NCI-H82 (cell line): ENCODE results near the gene VGLL3.
A peak's percentile ranks its signal among the peaks of the same experiment; 100 is the strongest.
"Not testable (repeated sequence)": the region's sequence is repeated elsewhere in the genome, so short reads cannot be mapped to it uniquely, and the experiment has no call there.

Source experiments
- DNase-seq: peaks from one replicate; lab custom pipeline; 2025; lab: John Stamatoyannopoulos, UW

Gene VGLL3, protein sequence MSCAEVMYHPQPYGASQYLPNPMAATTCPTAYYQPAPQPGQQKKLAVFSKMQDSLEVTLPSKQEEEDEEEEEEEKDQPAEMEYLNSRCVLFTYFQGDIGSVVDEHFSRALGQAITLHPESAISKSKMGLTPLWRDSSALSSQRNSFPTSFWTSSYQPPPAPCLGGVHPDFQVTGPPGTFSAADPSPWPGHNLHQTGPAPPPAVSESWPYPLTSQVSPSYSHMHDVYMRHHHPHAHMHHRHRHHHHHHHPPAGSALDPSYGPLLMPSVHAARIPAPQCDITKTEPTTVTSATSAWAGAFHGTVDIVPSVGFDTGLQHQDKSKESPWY

GRCh38 chr3:86990734-86991481, at the start of gene VGLL3:
Gene VGLL3 (minus strand): TSS chr3:86991149. CDS start chr3:86990743, 406 bp downstream.
- peak; percentile 34 for DNase-seq

DNA sequence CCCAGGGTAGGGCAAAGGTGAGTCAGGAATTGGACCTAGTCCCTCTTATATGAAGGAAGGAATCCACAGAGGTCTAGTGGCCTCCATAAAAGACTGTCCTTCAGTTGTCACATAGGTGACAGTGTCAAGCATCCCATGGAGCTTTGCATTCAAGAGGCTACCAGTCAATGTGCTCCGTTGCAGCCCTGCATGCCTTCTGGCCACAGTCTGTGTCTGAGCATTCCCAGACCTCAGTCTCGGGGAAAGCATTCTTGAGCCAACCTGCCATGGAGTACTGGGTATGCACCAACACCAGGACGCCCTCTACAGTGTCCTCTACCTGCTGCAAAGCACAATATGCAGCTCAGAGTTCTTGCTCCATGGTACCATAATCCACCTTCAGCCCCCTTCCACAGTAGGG, 46.7 kb upstream of the VGLL3 start:
- no peak for DNase-seq

GRCh38 chr3:87036671-87037070, 45.7 kb upstream of the VGLL3 start:
- no peak for DNase-seq

GRCh38 chr3:87035339-87035738, 44.4 kb upstream of the VGLL3 start:
- DNase-seq, result no peak

DNA sequence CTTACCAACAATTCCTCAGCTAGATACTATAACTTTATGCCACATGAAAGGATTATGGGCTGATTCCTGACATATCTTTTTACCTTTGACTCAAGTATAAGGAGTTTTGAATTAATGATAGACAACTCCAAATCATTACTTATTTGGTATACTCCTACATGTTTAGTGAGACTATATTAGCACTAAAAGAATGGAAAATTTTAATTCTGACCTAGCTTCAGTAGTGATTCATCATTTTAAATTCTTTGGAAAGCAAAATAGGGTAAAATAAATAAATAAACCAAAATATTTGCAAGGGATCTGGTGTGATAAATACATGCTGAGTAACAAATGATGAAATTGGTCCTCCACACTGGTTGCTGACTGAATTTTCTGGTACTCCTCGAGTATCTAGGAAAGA, 42.3 kb upstream of the VGLL3 start:
- DNase-seq, result no peak

DNA sequence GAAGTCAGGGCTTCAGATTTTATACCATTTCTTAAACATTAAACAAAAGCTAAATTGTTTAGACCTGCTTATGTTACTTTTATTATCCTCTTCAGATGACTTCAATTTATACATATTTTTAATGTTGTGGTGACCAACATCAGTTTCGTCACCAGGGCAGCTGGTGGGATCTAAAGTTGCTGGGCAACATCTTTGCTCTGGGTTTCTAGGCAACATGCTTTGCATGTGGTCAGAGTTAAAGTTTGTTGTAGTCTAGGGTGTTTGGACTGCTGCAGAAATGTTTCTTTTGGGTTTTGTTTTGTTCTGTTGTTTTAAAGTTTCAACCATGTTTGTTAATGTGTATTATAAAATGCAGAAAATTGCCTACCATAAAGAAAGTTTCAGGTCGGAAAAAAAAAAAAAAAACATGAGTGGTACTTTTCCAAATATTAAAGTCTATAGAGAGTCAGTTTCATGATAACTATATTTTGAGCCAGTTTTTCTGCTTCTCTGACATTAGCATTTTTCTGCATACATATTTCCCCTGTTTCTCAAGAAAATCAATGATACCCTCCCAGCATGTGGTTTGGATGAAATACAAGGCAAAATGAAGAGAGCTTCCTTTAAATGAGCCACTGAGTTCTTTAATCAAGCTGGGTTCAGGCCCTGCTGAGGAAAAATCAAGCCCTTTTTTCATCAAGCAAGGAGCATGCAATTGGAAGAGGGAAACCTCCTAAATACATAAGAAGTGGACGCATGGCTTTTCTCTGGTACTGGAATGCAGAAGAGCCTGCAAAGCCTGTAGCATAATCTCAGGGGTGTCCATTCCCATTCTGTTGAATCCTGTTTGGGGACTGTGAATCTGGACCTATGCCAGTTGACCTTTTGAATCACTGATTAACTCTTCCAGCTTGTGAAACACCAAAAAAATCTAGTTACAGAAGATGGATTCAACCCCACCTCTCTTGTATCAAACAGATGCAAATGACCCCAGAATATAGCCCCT, 35.0 kb upstream of the VGLL3 start:
- DNase-seq, result no peak

DNA sequence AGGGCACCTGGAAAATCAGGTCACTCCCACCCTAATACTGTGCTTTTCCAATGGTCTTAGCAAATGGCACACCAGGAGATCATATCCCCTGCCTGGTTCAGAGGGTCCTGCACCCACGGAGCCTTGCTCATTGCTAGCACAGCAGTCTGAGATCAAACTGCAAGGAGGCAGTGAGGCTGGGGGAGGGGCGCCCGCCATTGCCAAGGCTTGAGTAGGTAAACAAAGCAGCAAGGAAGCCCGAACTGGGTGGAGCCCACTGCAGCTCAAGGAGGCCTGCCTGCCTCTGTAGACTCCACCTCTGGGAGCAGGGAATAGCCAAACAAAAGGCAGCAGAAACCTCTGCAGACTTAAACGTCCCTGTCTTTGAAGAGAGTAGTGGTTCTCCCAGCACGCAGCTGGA, 26.4 kb upstream of the VGLL3 start:
- DNase-seq, result not testable (repeated sequence)

DNA sequence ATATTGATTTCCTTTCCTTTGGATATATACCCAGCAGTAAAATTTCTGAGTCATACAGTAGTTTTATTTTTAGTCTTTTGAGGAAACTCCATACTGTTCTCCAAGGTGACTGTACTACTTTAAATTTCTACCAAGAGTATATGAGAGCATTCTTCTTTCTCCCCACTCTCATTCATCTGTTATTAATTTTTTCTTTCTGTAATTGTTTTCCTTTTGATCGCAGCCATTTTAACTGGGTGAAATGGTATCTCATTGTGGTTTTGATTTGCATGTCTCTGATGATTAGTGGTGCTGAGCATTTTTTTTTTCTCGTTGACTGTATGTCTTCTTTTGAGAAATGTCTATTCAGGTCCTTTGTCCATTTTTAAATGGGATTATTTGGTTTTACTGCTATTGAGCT, 18.3 kb upstream of the VGLL3 start:
- no peak for DNase-seq

GRCh38 chr3:87006844-87007439, 16.0 kb upstream of the VGLL3 start:
- no peak for DNase-seq

- no peak for DNase-seq
These were observed 13.9 kb upstream of the VGLL3 start for GRCh38 chr3:87004883-87005282.

GRCh38 chr3:87002346-87002745, 11.4 kb upstream of the VGLL3 start:
- no peak for DNase-seq

GRCh38 chr3:87001473-87002098, 10.6 kb upstream of the VGLL3 start:
- no peak for DNase-seq

DNA sequence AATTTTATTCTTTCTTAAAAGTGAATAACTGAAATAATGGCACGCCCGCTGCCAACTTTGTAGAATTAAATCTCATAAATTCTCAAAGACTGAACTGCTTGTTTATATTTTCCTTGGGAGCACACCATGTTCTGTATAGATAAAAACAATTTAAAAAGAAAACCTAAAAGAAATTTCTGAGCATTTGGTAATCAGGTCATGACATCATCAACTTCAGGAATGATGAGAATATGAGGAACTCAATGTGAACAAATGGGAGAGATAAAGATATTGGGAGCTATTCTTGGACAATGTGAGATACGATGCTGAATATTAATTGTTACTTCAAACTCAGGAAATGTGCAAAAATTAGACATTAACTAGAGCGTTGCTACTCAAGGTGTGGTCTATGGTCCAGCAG, 10.0 kb upstream of the VGLL3 start:
- DNase-seq, result no peak

GRCh38 chr3:86998569-86998968, 7.6 kb upstream of the VGLL3 start:
- DNase-seq, result no peak

DNA sequence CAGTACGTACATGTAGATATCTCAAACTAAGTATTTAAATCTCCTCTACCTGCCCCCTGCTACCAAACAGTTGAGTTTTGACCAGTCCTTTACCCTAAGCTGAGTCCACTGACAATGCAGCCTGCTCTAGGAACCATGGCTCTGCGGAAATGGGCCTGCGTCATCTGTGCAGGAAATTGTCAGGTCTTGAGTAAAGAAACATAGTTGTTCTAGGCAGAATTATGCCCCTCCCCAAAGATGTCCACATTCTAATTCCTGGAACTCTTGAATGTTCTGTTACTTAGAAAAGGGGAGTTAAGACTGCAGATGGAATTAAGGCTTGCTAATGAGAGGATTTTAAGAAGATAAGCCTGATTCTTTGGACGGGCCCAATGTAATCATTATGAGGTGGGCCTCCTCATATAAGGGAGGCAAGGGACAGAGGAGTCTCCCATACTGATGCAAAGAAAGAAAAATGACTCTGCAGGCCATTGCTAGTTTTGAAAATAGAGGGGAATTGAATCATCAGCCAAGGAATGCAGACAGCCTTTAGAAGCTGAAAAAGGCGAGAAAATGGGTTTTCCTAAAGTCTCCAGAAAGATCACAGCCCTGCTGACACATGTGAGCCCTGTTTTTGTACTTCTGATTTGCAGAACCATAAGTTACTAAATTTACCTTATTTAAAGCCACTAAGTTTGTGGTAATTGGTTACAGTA, 5.5 kb upstream of the VGLL3 start:
- DNase-seq, result peak; percentile 31

DNA sequence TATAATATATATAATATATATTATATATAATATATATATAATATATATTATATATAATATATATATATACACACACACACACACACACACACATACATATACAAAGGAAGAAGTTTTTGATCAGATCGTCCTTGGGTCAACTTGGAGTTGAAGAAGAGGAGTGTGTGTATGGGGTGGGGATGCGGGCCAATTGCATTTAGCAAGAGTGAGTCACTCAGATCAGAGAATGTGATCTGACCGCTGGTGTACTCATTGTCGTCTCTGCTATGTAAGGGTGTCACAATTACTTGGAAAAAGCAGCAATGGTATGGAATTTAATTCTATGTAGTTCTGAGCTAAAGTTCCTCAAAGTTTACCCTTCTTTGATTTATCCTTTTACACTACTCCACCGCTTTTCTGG, 4.6 kb upstream of the VGLL3 start:
- DNase-seq, result no peak

- no peak for DNase-seq
These were observed 2.8 kb upstream of the VGLL3 start for GRCh38 chr3:86993704-86994103.

GRCh38 chr3:86991840-86992435, 989 bp upstream of the VGLL3 start:
- DNase-seq, result no peak

DNA sequence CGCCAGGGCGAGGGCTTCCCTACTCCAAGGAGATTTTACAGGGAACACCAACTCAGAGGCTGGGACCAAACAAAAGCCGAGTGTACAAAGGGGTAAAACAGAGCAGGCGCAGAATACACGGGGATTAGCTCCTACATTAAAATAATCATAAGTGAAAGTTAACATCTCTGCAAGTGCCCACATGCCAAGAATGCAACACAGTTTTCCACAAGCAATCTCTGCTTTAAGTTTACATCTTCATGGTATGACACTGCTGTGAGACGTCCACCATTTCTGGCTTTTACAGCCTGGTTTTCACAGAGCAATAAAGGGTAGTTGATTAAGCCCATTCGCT, 500 bp upstream of the VGLL3 start:
- no peak for DNase-seq

GRCh38 chr3:86990012-86990733, 776 bp downstream of the VGLL3 start:
- DNase-seq, result no peak
